ENCODE results near the gene GARIN5A.

GRCh38 chr19:50437862-50438449 is 38.7 kb downstream of the GARIN5A start:
- TF ChIP-seq EZH2 (IDR thresholded peaks at IDR 0.05; ENCODE audit: insufficient read depth, poor library complexity, severe bottlenecking) (no peak), EZH2phosphoT487 (IDR thresholded peaks at IDR 0.05; ENCODE audit: insufficient read depth, low read depth) (no peak)

Measured in GM23248 (cell line).